Uterus (tissue), 2 donors: ENCODE measurements around the gene WDR17.

Experiments used
- POLR2A ChIP-seq, 2 donors: fragments of 450-650 bp; IDR thresholded peaks; one replicate each; pipeline ENCODE4 v1.6.1; 2016; ENCODE audit warnings: antibody characterized with exemption in 2 of 2, mild to moderate bottlenecking in 1 of 2, moderate library complexity in 1 of 2
- TF ChIP-seq, protein P1 (sequence below), 4 experiments: fragments of 200-600 bp in 2 of 4; fragments of 450-650 bp in 2 of 4; sonication (generic) in 2 of 4; IDR thresholded peaks; one replicate each; pipeline ENCODE4 v1.5.1; 2016 to 2019; ENCODE audit warnings: antibody characterized with exemption in 4 of 4, mild to moderate bottlenecking in 2 of 4, moderate library complexity in 1 of 4

DNA sequence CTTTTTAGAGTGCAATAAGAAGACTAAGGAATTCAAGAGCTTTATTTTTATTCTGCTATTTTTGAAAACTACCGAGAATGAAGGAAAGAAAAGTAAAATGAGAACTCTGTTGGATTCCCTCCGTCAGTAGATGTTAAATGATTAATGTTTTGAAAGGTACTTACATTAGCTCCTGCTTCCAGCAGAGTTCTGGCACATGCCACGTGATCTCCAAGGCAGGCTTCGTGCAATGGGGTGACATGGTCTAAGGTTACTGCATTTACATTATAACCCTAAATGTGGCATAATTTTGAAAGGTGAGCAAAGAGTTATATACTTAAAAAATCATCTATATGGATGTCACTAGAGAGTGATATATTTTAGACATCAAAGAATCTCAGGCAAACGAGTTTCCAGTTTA, 156.5 kb downstream of the WDR17 start:
- TF ChIP-seq, protein P1, sequence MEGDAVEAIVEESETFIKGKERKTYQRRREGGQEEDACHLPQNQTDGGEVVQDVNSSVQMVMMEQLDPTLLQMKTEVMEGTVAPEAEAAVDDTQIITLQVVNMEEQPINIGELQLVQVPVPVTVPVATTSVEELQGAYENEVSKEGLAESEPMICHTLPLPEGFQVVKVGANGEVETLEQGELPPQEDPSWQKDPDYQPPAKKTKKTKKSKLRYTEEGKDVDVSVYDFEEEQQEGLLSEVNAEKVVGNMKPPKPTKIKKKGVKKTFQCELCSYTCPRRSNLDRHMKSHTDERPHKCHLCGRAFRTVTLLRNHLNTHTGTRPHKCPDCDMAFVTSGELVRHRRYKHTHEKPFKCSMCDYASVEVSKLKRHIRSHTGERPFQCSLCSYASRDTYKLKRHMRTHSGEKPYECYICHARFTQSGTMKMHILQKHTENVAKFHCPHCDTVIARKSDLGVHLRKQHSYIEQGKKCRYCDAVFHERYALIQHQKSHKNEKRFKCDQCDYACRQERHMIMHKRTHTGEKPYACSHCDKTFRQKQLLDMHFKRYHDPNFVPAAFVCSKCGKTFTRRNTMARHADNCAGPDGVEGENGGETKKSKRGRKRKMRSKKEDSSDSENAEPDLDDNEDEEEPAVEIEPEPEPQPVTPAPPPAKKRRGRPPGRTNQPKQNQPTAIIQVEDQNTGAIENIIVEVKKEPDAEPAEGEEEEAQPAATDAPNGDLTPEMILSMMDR (IDR thresholded peaks at IDR 0.05) = no peak
- TF ChIP-seq POLR2A (IDR thresholded peaks at IDR 0.05) = no peak
